ENCODE data around the gene SOCS7. TPM values are rescaled to one million over a fixed set of nuclear protein-coding genes. Genes with fewer than 3 reads are reported as not detected.

SOCS7 gene
- total and polyA plus RNA-seq, 10 of the 15 experiments (the other 5 are each of a cell fraction or from before 2014, with no cell fraction given), result 0.68 to 12.8 (median 7.3) TPM

GRCh38 chr17:38424297-38424972 lies 72.8 kb downstream of the SOCS7 start:
- no TSS peak for BruUV-seq (replicated peaks)
- Histone ChIP-seq H3K79me2 (ENCODE audit: control insufficient read depth, insufficient read depth, low read length) (no peaks in the 10 kb centered on the region), H3K9ac (ENCODE audit: control insufficient read depth, insufficient read depth, low read length) (no peak overlapping the region), H3K9me3 (replicated peaks; ENCODE audit: control insufficient read depth, insufficient read depth, low read length) (no peaks in the 10 kb centered on the region), H3K36me3 (ENCODE audit: control insufficient read depth in 2 of 2, insufficient read depth in 2 of 2, low read length in 1 of 2) (no peaks in the 10 kb centered on the region), H3K4me1 (ENCODE audit: control insufficient read depth, insufficient read depth, low read length) (peaks cover 4% of the 10 kb centered on the region), H3K4me3 (no peak overlapping the region), H4K20me1 (ENCODE audit: control insufficient read depth, insufficient read depth) (no peaks in the 10 kb centered on the region), H3K27ac (ENCODE audit: control insufficient read depth, insufficient read depth) (no peak overlapping the region), H3K4me2 (ENCODE audit: control insufficient read depth, insufficient read depth) (no peak overlapping the region), H3K27me3 (replicated peaks in 1 of 2; ENCODE audit: control insufficient read depth in 2 of 2, insufficient read depth in 2 of 2, low read length in 1 of 2) (peaks cover 2 to 4% of the 10 kb centered on the region in 2 experiments; a peak in 2 of 4 replicates), H2AFZ (ENCODE audit: control insufficient read depth, low read depth, low read length) (no peak overlapping the region)
- DNase-seq (ENCODE audit: low read depth, low spot score) (no peak), FAIRE-seq (no peak), ATAC-seq (no peak)
- SMC1A ChIA-PET (ENCODE audit: uncharacterized antibody, unreplicated experiment), result interaction anchor here (0.7 to 1.5 kb wide), 7 partner anchors 12 to 242 kb away, joined by 3 to 12 read pairs (median 4); no protein-coding TSS in a partner anchor
- CTCF ChIA-PET, result interaction anchor here (0.6 to 4.7 kb wide), 27 partner anchors 13 to 310 kb away, joined by 3 to 31 read pairs (median 4); partner anchors contain the start of gene SOCS7
- intact Hi-C loops (cut with micrococcal nuclease; ENCODE audit: unreplicated experiment) (loop anchor here (10.0 kb wide), 1 partner anchor 160 kb away; no protein-coding TSS in a partner anchor), in situ Hi-C loops (cut with MboI) (no loop called here)
- POLR2A ChIA-PET, result no interaction called here
- 30% methylated on average over 5 of the region's 6 CpGs for WGBS (ENCODE audit: insufficient coverage, insufficient replicate concordance, low lambda C conversion rate, missing lambda C conversion rate)
- RAD21 ChIA-PET (ENCODE audit: unreplicated experiment), result interaction anchor here (0.8 to 2.0 kb wide), 6 partner anchors 10 to 239 kb away, joined by 3 to 6 read pairs (median 3); no protein-coding TSS in a partner anchor
- TF ChIP-seq CREM (IDR thresholded peaks at IDR 0.05; ENCODE audit: low read depth), result no peak
- no peak for TF ChIP-seq NKRF (conservative IDR thresholded peaks at IDR 0.05)
- TF ChIP-seq SREBF1 (IDR thresholded peaks at IDR 0.05; ENCODE audit: low read length), result no peak
- no peak for TF ChIP-seq RCOR1 (conservative IDR thresholded peaks at IDR 0.05; ENCODE audit: low read depth, low read length)
- TF ChIP-seq NR2C2 (IDR thresholded peaks at IDR 0.05; ENCODE audit: borderline replicate concordance, control insufficient read depth, insufficient read length, low read depth), result no peak
- no peak for TF ChIP-seq BCLAF1 (IDR thresholded peaks at IDR 0.05)
- no peak for TF ChIP-seq JUNB (IDR thresholded peaks at IDR 0.05)
- no peak for TF ChIP-seq KDM1A (IDR thresholded peaks at IDR 0.05; ENCODE audit: borderline replicate concordance)
- TF ChIP-seq E4F1 (IDR thresholded peaks at IDR 0.05; ENCODE audit: borderline replicate concordance, partially characterized antibody), result no peak
- no peak for TF ChIP-seq IKZF1 (conservative IDR thresholded peaks at IDR 0.05)
- TF ChIP-seq POLR2AphosphoS5 (IDR thresholded peaks at IDR 0.05; ENCODE audit: low read length), result no peak
- TF ChIP-seq ATF3 (IDR thresholded peaks at IDR 0.05; ENCODE audit: borderline replicate concordance, extremely low read depth, low read depth, low read length), result no peak
- no peak for TF ChIP-seq EP300 (IDR thresholded peaks at IDR 0.05; ENCODE audit: borderline replicate concordance in 1 of 2, control insufficient read depth in 1 of 2, low read depth in 2 of 2, low read length in 2 of 2)

All from GM12878 (cell line).